ENCODE results near the gene MAP3K15. TPM values are rescaled to one million over a fixed set of nuclear protein-coding genes. Genes with fewer than 3 reads are reported as not detected.
"Not testable (repeated sequence)": the region's sequence is repeated elsewhere in the genome, so short reads cannot be mapped to it uniquely, and the experiment has no call there.

MAP3K15 gene
- total RNA-seq, 4 donors from 2014 or later: not detected

GRCh38 chrX:19496711-19497110 lies 18.6 kb downstream of the MAP3K15 start:
- no peaks in the 10 kb centered on the region for H3K4me1 ChIP-seq
- 78 to 79% methylated on average over 7 of the region's 7 CpGs for WGBS, 2 donors
- intact Hi-C loops (cut with DNase I): no loop called here
- no peak overlapping the region for H3K4me3 ChIP-seq (replicated peaks in 1 of 3)
- TF ChIP-seq POLR2A (IDR thresholded peaks at IDR 0.05): no peak
- H3K36me3 ChIP-seq: no peaks in the 10 kb centered on the region
- H3K27ac ChIP-seq: no peak overlapping the region
- no peaks in the 10 kb centered on the region for H3K9me3 ChIP-seq
- no peak for DNase-seq
- H3K27me3 ChIP-seq: no peaks in the 10 kb centered on the region

- Histone ChIP-seq H3K4me3 (replicated peaks in 1 of 3) (no peak overlapping the region), H3K36me3 (no peaks in the 10 kb centered on the region), H3K9me3 (no peaks in the 10 kb centered on the region), H3K4me1 (no peaks in the 10 kb centered on the region), H3K27ac (no peak overlapping the region), H3K27me3 (no peaks in the 10 kb centered on the region)
- intact Hi-C loops (cut with DNase I): no loop called here
- TF ChIP-seq POLR2A (IDR thresholded peaks at IDR 0.05) (no peak), CTCF (IDR thresholded peaks at IDR 0.05) (no peak)
- peak; percentile 48 to 61 for DNase-seq
- WGBS, 2 donors: 3 to 26% methylated on average over 3 of the region's 3 CpGs
These were observed 27.6 kb downstream of the MAP3K15 start for GRCh38 chrX:19487520-19488200.

- intact Hi-C loops (cut with DNase I): no loop called here
- no peak overlapping the region for H3K4me3 ChIP-seq (replicated peaks in 1 of 3)
- TF ChIP-seq CTCF (IDR thresholded peaks at IDR 0.05) (no peak), POLR2A (IDR thresholded peaks at IDR 0.05) (no peak)
- H3K4me1 ChIP-seq: no peaks in the 10 kb centered on the region
- no peaks in the 10 kb centered on the region for H3K9me3 ChIP-seq
- no peaks in the 10 kb centered on the region for H3K36me3 ChIP-seq
- WGBS, 2 donors: 89 to 100% methylated on average over 1 of the region's 1 CpG
- no peak overlapping the region for H3K27ac ChIP-seq
- H3K27me3 ChIP-seq: no peaks in the 10 kb centered on the region
- no peak for DNase-seq
These were observed 35.9 kb downstream of the MAP3K15 start for GRCh38 chrX:19479458-19479857.

GRCh38 chrX:19468383-19468782 lies 46.9 kb downstream of the MAP3K15 start:
- DNase-seq; intact Hi-C loops (cut with DNase I); H3K4me3 ChIP-seq (replicated peaks in 1 of 3); H3K27me3 ChIP-seq; H3K9me3 ChIP-seq; H3K27ac ChIP-seq; H3K36me3 ChIP-seq; H3K4me1 ChIP-seq: not testable (repeated sequence)
- WGBS, 2 donors: 86 to 100% methylated on average over 2 of the region's 2 CpGs

GRCh38 chrX:19462879-19463278 lies 52.4 kb downstream of the MAP3K15 start:
- no peaks in the 10 kb centered on the region for H3K4me1 ChIP-seq
- H3K4me3 ChIP-seq (replicated peaks in 1 of 3): no peak overlapping the region
- H3K36me3 ChIP-seq: no peaks in the 10 kb centered on the region
- intact Hi-C loops (cut with DNase I): no loop called here
- no peak for DNase-seq
- WGBS, 2 donors: 100% methylated on average over 1 of the region's 1 CpG
- no peaks in the 10 kb centered on the region for H3K9me3 ChIP-seq
- no peak for TF ChIP-seq POLR2A (IDR thresholded peaks at IDR 0.05)
- TF ChIP-seq CTCF (IDR thresholded peaks at IDR 0.05): no peak
- H3K27ac ChIP-seq: no peak overlapping the region
- no peaks in the 10 kb centered on the region for H3K27me3 ChIP-seq

GRCh38 chrX:19462231-19462630 lies 53.1 kb downstream of the MAP3K15 start:
- Histone ChIP-seq H3K27ac (no peak overlapping the region), H3K9me3 (no peaks in the 10 kb centered on the region), H3K4me1 (no peaks in the 10 kb centered on the region), H3K27me3 (no peaks in the 10 kb centered on the region), H3K4me3 (replicated peaks in 1 of 3) (no peak overlapping the region), H3K36me3 (no peaks in the 10 kb centered on the region)
- intact Hi-C loops (cut with DNase I): no loop called here
- no peak for DNase-seq
- WGBS, 2 donors: 90% methylated on average over 2 of the region's 2 CpGs
- TF ChIP-seq POLR2A (IDR thresholded peaks at IDR 0.05): no peak
- no peak for TF ChIP-seq CTCF (IDR thresholded peaks at IDR 0.05)
